A673 (cell line): Measurements from ENCODE around the gene TCF7. TPM values are rescaled to one million over a fixed set of nuclear protein-coding genes. Genes with fewer than 3 reads are reported as not detected.

ENCODE experiments used
- BruUV-seq: library from RNA; stranded (reverse); fragments of 400-500 nt; replicated peaks from 2 replicates; lab custom pipeline; 2021; lab: Mats Ljungman, UMichigan
- CTCF ChIA-PET: fragments of 300-600 bp; sonication (Branson Sonifier 250); formaldehyde crosslinking; loops from one replicate; lab custom pipeline; 2022; ENCODE audit warnings: antibody characterized with exemption; lab: Charles Lee
- POLR2A ChIA-PET: fragments of 300-600 bp; sonication (Branson Sonifier 250); formaldehyde crosslinking; loops from one replicate; lab custom pipeline; 2022; ENCODE audit warnings: antibody characterized with exemption; ENCODE audit not compliant: low non-redundant PET; lab: Charles Lee
- DNase-seq: peaks from one replicate; pipeline ENCODE4 v3.0.0-alpha.2; 2015; ENCODE audit warnings: low spot score
- H3K27ac ChIP-seq: fragments of 200-600 bp; sonication (generic); 2 replicates; pipeline ENCODE4 v1.5.1; 2016; ENCODE audit warnings: mixed run types, low read depth, mild to moderate bottlenecking, mixed read lengths, antibody characterized with exemption, low read length; ENCODE audit not compliant: poor library complexity, severe bottlenecking
- H3K27me3 ChIP-seq: fragments of 200-600 bp; sonication (generic); replicated peaks from 2 replicates; pipeline ENCODE4 v1.6.1; 2017; ENCODE audit warnings: mixed run types, low read depth, mild to moderate bottlenecking, mixed read lengths, antibody characterized with exemption, low read length; ENCODE audit not compliant: insufficient read depth, poor library complexity
- H3K36me3 ChIP-seq: fragments of 200-600 bp; sonication (generic); 2 replicates; pipeline ENCODE4 v1.6.1; 2016; ENCODE audit warnings: mixed run types, mild to moderate bottlenecking, mixed read lengths, antibody characterized with exemption, low read length; ENCODE audit not compliant: insufficient read depth, poor library complexity, severe bottlenecking
- H3K4me1 ChIP-seq: fragments of 200-600 bp; sonication (generic); 2 replicates; pipeline ENCODE4 v1.6.1; 2017; ENCODE audit warnings: mixed run types, mild to moderate bottlenecking, mixed read lengths, antibody characterized with exemption, low read length; ENCODE audit not compliant: insufficient read depth, poor library complexity, severe bottlenecking
- H3K4me3 ChIP-seq: fragments of 200-600 bp; sonication (generic); 2 replicates; pipeline ENCODE4 v1.5.1; 2016; ENCODE audit warnings: low read depth, mixed run types, mild to moderate bottlenecking, mixed read lengths, low read length; ENCODE audit not compliant: poor library complexity, severe bottlenecking
- H3K9me3 ChIP-seq: fragments of 200-600 bp; sonication (generic); 2 replicates; pipeline ENCODE4 v1.6.1; 2016; ENCODE audit warnings: mixed run types, low read depth, mild to moderate bottlenecking, mixed read lengths, antibody characterized with exemption, low read length; ENCODE audit not compliant: poor library complexity, severe bottlenecking
- CTCF ChIP-seq: fragments of 300-800, 200-600 bp; sonication (generic); conservative IDR thresholded peaks from 2 replicates; pipeline ENCODE4 v1.5.1; 2017; ENCODE audit warnings: low read depth, mild to moderate bottlenecking, antibody characterized with exemption, low read length, moderate library complexity, mixed read lengths
- EZH2 ChIP-seq: fragments of 200-600 bp; sonication (generic); IDR thresholded peaks from 2 replicates; pipeline ENCODE4 v1.6.1; 2017; ENCODE audit warnings: borderline replicate concordance, low read depth, mild to moderate bottlenecking, mixed read lengths, antibody characterized with exemption, low read length; ENCODE audit not compliant: poor library complexity, severe bottlenecking
- intact Hi-C: fragments of 100-400 bp; cut with micrococcal nuclease; formaldehyde crosslinking; loops from one replicate; pipeline ENCODE4 v1.10.0; 2022; ENCODE audit not compliant: unreplicated experiment
- total RNA-seq: library from RNA; stranded (reverse); gene quantifications from 2 replicates; pipeline ENCODE4 v1.2.3, GENCODE V29; 2021

TCF7 gene
- total RNA-seq, 1 experiment from 2014 or later, result 3.3 TPM

GRCh38 chr5:134103397-134103796 lies 11.1 kb upstream of the TCF7 start:
- no TSS peak for BruUV-seq
- peaks cover 4% of the 10 kb centered on the region for H3K4me1 ChIP-seq
- TF ChIP-seq CTCF (no peak), EZH2 (no peak)
- no peak for DNase-seq
- ChIA-PET CTCF (no interaction called here), POLR2A (no interaction called here)
- H3K27ac ChIP-seq, result no peak overlapping the region
- no peaks in the 10 kb centered on the region for H3K27me3 ChIP-seq
- no peak overlapping the region for H3K4me3 ChIP-seq
- H3K9me3 ChIP-seq, result no peaks in the 10 kb centered on the region
- intact Hi-C loops, result loop anchor here (5.0 kb wide), 2 partner anchors 51 to 184 kb away; no protein-coding TSS in a partner anchor
- no peaks in the 10 kb centered on the region for H3K36me3 ChIP-seq

GRCh38 chr5:134103998-134104654 lies 10.4 kb upstream of the TCF7 start:
- BruUV-seq, result no TSS peak
- ChIA-PET POLR2A (no interaction called here), CTCF (no interaction called here)
- no peak overlapping the region for H3K27ac ChIP-seq
- no peaks in the 10 kb centered on the region for H3K27me3 ChIP-seq
- intact Hi-C loops, result loop anchor here (5.0 kb wide), 2 partner anchors 52 to 183 kb away; no protein-coding TSS in a partner anchor
- TF ChIP-seq CTCF (no peak), EZH2 (no peak)
- no peaks in the 10 kb centered on the region for H3K36me3 ChIP-seq
- peaks cover 4% of the 10 kb centered on the region for H3K4me1 ChIP-seq
- no peak for DNase-seq
- no peak overlapping the region for H3K4me3 ChIP-seq
- H3K9me3 ChIP-seq, result no peaks in the 10 kb centered on the region

- peaks cover 14% of the 10 kb centered on the region for H3K4me1 ChIP-seq
Observed at GRCh38 chr5:134106991-134107701, 7.3 kb upstream of the TCF7 start.

More at GRCh38 chr5:134106991-134107701, 7.3 kb upstream of the TCF7 start:
- POLR2A ChIA-PET, result no interaction called here
- BruUV-seq, result no TSS peak
- H3K4me3 ChIP-seq, result no peak overlapping the region
- H3K9me3 ChIP-seq, result no peaks in the 10 kb centered on the region
- H3K27ac ChIP-seq, result no peak overlapping the region
- no peaks in the 10 kb centered on the region for H3K36me3 ChIP-seq
- TF ChIP-seq EZH2 (no peak), CTCF (no peak)
- CTCF ChIA-PET, result no interaction called here
- intact Hi-C loops, result no loop called here
- H3K27me3 ChIP-seq, result peaks cover 2% of the 10 kb centered on the region
- DNase-seq, result no peak
